ENCODE data around the gene SH3D21. TPM values are rescaled to one million over a fixed set of nuclear protein-coding genes. Genes with fewer than 3 reads are reported as not detected.

SH3D21 gene
- total RNA-seq, 1 experiment from 2014 or later: 12.1 TPM

DNA sequence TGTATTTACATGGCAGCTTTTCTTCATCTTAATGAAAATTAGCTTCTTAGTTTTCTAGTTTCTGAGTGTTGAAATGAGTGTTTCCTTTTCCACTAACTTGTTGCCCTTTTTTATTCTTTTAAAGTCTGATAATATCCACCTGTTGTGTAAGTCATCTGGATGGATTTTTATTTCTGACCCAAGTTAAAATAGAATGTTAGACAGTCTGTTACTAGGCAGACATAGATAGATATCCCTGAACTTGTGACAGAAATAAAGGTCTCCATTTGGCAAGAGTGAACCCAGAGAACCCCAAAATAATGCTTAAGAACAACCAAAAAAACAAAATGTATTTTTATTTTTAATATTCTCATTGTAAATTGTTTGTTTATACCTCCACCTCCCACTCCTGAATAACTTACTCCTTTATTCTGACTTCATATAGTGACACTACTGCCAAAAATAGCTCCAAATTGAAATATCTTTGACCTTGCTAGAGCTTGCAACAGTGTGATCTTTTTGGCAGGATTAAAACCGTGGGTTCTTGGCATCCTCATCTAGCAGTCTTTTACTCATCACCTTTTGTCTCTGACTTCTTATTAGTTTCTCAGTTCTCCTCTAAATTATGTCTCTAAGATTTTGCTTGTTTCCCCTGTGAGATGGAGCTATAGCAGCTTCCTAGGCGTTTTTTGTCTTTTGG lies 26.9 kb upstream of the SH3D21 start:
- Mint-ChIP-seq H3K27me3 (ENCODE audit: insufficient read depth, unreplicated experiment) (no peaks in the 10 kb centered on the region), H3K27ac (ENCODE audit: unreplicated experiment) (no peak overlapping the region), H3K4me1 (ENCODE audit: low read depth, unreplicated experiment) (no peaks in the 10 kb centered on the region), H3K4me3 (ENCODE audit: unreplicated experiment) (no peak overlapping the region), H3K36me3 (ENCODE audit: insufficient read depth, unreplicated experiment) (peaks cover 33% of the 10 kb centered on the region), H3K9me3 (ENCODE audit: unreplicated experiment) (no peaks in the 10 kb centered on the region)
- CTCF ChIA-PET: no interaction called here
- H3K4me1 ChIP-seq: no peaks in the 10 kb centered on the region
- H3K9me3 ChIP-seq: no peaks in the 10 kb centered on the region
- DNase-seq: no peak
- intact Hi-C loops (cut with micrococcal nuclease; ENCODE audit: unreplicated experiment): no loop called here
- no peaks in the 10 kb centered on the region for H3K27me3 ChIP-seq (replicated peaks; ENCODE audit: control insufficient read depth, insufficient read depth, low read length)
- H3K4me3 ChIP-seq (ENCODE audit: low read depth, low read length): no peak overlapping the region
- TF ChIP-seq, protein P1, sequence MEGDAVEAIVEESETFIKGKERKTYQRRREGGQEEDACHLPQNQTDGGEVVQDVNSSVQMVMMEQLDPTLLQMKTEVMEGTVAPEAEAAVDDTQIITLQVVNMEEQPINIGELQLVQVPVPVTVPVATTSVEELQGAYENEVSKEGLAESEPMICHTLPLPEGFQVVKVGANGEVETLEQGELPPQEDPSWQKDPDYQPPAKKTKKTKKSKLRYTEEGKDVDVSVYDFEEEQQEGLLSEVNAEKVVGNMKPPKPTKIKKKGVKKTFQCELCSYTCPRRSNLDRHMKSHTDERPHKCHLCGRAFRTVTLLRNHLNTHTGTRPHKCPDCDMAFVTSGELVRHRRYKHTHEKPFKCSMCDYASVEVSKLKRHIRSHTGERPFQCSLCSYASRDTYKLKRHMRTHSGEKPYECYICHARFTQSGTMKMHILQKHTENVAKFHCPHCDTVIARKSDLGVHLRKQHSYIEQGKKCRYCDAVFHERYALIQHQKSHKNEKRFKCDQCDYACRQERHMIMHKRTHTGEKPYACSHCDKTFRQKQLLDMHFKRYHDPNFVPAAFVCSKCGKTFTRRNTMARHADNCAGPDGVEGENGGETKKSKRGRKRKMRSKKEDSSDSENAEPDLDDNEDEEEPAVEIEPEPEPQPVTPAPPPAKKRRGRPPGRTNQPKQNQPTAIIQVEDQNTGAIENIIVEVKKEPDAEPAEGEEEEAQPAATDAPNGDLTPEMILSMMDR (IDR thresholded peaks at IDR 0.05; ENCODE audit: insufficient read depth in 1 of 2, low read depth in 1 of 2, low read length in 1 of 2, severe bottlenecking in 1 of 2, unreplicated experiment in 1 of 2): no peak
- POLR2A ChIA-PET: no interaction called here
- no TSS peak for BruUV-seq (replicated peaks)
- H3K36me3 ChIP-seq (ENCODE audit: control insufficient read depth, insufficient read depth, low read length): no peaks in the 10 kb centered on the region

DNA sequence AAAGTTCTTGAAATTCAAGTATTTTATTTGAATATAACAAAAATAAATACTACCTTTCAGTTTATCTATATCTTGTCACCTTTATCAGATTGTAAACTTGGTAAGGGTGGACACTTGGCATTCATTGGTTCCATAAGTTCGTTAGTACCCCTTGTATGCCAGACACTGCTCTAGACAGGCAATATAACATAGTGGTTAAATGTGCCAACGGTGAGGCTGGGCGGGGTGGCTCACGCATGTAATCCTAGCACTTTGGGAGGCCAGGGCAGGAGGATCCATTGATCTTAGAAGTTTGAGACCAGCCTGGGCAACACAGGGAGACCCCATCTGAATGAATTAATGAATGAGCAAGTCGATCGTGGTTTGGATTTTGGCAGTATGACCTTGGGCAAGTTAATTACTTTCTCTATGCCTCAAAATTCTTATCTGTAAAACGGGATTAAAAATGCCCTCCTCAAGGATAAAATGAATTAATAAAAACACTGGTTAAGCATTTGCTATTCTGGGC lies 26.3 kb upstream of the SH3D21 start:
- no peak overlapping the region for H3K4me3 ChIP-seq (ENCODE audit: low read depth, low read length)
- Mint-ChIP-seq H3K4me3 (ENCODE audit: unreplicated experiment) (no peak overlapping the region), H3K27ac (ENCODE audit: unreplicated experiment) (no peak overlapping the region), H3K36me3 (ENCODE audit: insufficient read depth, unreplicated experiment) (peaks cover 32% of the 10 kb centered on the region), H3K9me3 (ENCODE audit: unreplicated experiment) (no peaks in the 10 kb centered on the region), H3K4me1 (ENCODE audit: low read depth, unreplicated experiment) (no peaks in the 10 kb centered on the region), H3K27me3 (ENCODE audit: insufficient read depth, unreplicated experiment) (no peaks in the 10 kb centered on the region)
- no peaks in the 10 kb centered on the region for H3K9me3 ChIP-seq
- intact Hi-C loops (cut with micrococcal nuclease; ENCODE audit: unreplicated experiment): no loop called here
- no TSS peak for BruUV-seq (replicated peaks)
- H3K4me1 ChIP-seq: no peaks in the 10 kb centered on the region
- ChIA-PET CTCF (no interaction called here), POLR2A (no interaction called here)
- DNase-seq: no peak
- H3K27me3 ChIP-seq (replicated peaks; ENCODE audit: control insufficient read depth, insufficient read depth, low read length): no peaks in the 10 kb centered on the region
- H3K36me3 ChIP-seq (ENCODE audit: control insufficient read depth, insufficient read depth, low read length): no peaks in the 10 kb centered on the region
- TF ChIP-seq, protein P1 (IDR thresholded peaks at IDR 0.05; ENCODE audit: insufficient read depth in 1 of 2, low read depth in 1 of 2, low read length in 1 of 2, severe bottlenecking in 1 of 2, unreplicated experiment in 1 of 2): no peak

DNA sequence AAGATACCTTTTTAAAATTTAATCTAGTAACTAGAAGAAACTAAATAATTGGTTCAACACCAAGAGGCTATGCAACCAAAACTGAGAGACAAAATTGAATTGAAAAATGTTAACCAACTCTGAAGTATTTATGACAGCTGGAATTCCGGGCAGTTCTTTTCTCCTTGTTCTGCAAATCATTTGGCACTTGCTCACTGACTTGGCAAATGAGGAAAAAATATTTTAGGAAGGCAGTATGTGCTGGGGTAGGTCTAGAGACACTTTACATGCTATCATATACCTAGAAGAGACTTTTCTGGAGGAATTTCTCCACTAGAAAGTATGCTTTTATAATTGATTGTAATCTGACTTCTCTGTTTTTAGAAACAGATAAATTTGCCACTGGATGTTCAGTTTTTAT lies 22.1 kb upstream of the SH3D21 start:
- Histone ChIP-seq H3K4me3 (ENCODE audit: low read depth, low read length) (no peak overlapping the region), H3K36me3 (ENCODE audit: control insufficient read depth, insufficient read depth, low read length) (no peaks in the 10 kb centered on the region), H3K4me1 (no peaks in the 10 kb centered on the region), H3K9me3 (no peaks in the 10 kb centered on the region), H3K27me3 (replicated peaks; ENCODE audit: control insufficient read depth, insufficient read depth, low read length) (no peaks in the 10 kb centered on the region)
- H3K36me3 Mint-ChIP-seq (ENCODE audit: insufficient read depth, unreplicated experiment): peaks cover 56% of the 10 kb centered on the region
- no peaks in the 10 kb centered on the region for H3K9me3 Mint-ChIP-seq (ENCODE audit: unreplicated experiment)
- DNase-seq: no peak
- no peaks in the 10 kb centered on the region for H3K4me1 Mint-ChIP-seq (ENCODE audit: low read depth, unreplicated experiment)
- intact Hi-C loops (cut with micrococcal nuclease; ENCODE audit: unreplicated experiment): no loop called here
- H3K27ac Mint-ChIP-seq (ENCODE audit: unreplicated experiment): no peak overlapping the region
- TF ChIP-seq, protein P1 (IDR thresholded peaks at IDR 0.05; ENCODE audit: insufficient read depth in 1 of 2, low read depth in 1 of 2, low read length in 1 of 2, severe bottlenecking in 1 of 2, unreplicated experiment in 1 of 2): no peak
- no peak overlapping the region for H3K4me3 Mint-ChIP-seq (ENCODE audit: unreplicated experiment)
- CTCF ChIA-PET: no interaction called here
- no peaks in the 10 kb centered on the region for H3K27me3 Mint-ChIP-seq (ENCODE audit: insufficient read depth, unreplicated experiment)
- no TSS peak for BruUV-seq (replicated peaks)
- POLR2A ChIA-PET: no interaction called here
